TTC549 (cell line): Measurements from ENCODE around the gene FAM217B.
A peak's percentile ranks its signal among the peaks of the same experiment; 100 is the strongest.
"Not testable (repeated sequence)": the region's sequence is repeated elsewhere in the genome, so short reads cannot be mapped to it uniquely, and the experiment has no call there.

Experiments
- FAIRE-seq: peaks from 2 replicates; lab custom pipeline; 2012; peaks lifted over from hg19 to GRCh38; lab: Jason Lieb, UNC

FAM217B gene

DNA sequence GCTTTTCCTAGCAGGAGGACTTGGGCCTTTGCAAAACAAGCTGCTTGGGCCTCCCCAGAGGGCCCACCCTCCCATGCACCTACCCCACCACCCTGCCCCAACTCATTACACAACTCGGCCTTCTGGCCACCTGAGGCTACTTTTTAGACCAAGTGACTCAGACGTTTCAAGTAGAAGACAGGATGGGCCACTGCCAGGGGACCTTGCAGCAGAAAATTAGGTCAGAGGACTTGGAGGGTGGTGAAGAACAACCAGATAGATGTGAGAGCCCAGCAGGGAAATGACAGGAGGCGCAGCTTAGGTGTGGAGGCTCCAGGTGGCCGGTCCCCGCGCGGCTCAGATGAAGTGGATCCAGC, 1.5 kb upstream of the FAM217B start:
- no peak for FAIRE-seq

DNA sequence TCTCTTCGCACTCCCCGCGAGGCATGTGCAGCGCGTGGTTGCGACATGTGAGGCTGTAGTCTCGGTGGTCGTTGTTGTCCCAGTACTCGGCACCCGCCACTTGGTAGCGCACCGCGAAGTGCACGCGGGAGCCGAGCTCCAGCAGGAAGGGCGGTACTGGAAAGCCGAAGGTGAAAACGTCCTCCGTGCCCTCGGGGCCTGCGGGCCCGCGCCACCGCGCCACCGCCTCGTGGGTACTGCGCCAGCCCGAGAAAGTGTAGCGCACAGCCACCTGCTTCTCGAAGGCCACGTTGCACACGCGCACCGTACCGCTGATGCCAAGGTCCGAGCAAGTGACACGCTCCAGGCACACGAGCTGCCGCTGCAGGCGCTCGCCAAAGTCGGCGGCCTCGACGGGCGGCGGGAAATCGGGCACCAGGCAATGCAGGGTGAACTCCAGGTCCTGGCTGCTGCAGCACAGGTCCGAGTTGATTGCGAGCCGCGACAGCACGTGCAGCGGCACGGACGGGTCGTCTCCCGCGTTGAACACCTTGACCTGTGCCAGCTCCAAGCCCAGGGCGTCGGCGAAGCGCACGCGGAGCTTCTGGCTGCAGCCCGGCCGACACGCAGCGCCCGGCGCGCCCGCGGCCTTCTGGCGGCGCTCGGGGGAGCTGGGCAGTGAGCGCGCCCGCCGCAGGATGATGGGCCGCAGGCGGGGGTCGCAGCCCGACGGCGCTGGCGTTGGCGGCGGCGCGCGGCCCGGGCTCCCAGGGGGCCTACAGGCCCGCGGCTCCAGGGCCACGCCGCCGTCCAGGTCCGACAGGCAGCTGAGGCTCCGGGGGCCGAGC, 924 bp upstream of the FAM217B start:
- FAIRE-seq = no peak

GRCh38 chr20:59939879-59940128, 385 bp upstream of the FAM217B start:
- no peak for FAIRE-seq

DNA sequence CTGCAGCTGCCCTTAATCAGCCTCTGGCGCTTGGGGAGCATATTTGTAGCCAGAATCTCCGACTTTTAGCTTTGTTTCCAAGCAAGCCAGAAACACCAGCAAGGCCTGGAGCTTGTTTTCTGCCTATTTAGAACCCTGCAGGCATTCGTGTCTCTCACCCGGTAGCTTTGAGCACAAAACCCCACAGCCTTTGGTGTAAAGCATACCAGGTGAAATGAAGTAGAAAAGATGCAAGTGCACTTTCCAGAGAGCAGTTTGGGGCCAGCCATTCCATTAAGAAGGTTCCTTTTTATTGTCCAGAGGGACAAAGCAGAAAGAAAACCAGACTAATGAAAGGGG, 736 bp downstream of the FAM217B start:
- no peak for FAIRE-seq

DNA sequence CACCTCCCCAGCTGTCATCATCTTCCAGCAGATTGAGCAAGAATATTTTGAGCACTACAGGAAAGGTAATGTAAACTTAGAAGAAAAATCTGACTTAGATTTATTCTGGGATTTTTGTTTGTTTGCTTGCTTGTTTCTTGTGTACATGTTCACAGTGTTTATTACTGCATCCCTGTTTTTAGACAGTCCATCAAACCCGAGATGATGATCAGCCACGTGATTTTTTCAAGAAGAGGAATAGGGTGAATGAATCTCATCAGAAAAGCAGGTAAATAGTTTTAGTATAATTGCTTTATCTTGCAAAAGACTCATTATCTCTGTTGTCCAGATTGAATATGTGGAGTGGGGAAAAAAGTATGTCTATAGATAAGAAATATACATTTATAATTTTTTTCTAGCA, 2.1 kb downstream of the FAM217B start:
- FAIRE-seq = no peak

GRCh38 chr20:59944726-59945125, 4.5 kb downstream of the FAM217B start:
- no peak for FAIRE-seq

DNA sequence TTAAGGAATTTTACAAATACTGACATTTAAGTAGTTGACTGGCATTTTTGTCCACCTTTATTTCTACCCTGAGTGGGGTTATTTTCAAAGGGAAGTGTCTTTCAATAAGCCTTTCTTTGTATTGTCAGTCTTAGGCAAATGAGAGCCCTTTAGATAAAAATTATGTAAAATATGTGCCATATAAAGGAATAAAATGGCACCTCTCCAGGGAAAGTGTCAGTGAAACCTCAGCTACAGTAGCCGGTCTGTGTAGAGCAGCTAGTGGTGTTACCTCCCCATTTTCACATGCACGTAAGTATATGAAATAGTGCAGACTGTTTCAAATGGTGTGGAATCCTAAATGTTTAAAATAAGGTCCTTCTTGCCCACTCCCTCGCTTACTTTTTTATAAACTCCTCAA, 5.0 kb downstream of the FAM217B start:
- FAIRE-seq = no peak

DNA sequence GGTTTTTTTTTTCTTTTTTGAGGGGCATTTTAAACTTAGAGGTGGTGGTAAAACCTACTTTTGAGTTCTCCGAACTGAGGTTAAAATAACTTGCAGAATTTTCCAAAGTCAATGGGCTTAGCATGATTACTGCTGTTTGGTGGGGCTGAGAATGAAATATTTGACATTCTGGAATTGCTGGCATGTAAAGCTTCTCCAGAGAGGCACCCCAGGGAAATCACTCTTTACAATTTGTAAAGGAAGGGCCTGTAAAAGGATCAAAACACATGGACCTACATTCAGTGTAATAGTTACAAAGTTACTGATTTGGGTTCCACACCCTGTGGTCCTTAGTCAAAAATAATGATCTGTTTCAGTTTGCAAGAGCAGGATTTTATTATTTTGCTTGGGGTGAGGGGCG, 5.5 kb downstream of the FAM217B start:
- FAIRE-seq = no peak

DNA sequence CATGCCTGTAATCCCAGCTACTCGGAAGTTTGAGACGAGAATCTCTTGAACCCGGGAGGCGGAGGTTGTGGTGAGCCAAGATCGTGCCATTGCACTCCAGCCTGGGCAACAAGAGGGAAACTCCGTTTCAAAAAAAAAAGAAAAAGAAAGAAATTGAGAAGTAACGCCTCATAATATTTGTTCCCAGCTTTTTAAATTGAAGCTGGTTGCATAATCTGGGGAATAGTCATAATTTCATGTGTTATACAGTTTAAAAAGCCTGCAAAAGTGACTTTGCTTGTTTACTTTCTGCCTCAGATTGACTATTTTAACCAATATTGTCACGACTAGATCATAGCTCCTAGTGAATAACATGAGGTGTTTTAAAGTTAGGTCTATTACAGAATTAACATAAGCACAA, 7.2 kb downstream of the FAM217B start:
- FAIRE-seq = no peak

GRCh38 chr20:59948212-59948611, 8.0 kb downstream of the FAM217B start:
- FAIRE-seq = no peak

DNA sequence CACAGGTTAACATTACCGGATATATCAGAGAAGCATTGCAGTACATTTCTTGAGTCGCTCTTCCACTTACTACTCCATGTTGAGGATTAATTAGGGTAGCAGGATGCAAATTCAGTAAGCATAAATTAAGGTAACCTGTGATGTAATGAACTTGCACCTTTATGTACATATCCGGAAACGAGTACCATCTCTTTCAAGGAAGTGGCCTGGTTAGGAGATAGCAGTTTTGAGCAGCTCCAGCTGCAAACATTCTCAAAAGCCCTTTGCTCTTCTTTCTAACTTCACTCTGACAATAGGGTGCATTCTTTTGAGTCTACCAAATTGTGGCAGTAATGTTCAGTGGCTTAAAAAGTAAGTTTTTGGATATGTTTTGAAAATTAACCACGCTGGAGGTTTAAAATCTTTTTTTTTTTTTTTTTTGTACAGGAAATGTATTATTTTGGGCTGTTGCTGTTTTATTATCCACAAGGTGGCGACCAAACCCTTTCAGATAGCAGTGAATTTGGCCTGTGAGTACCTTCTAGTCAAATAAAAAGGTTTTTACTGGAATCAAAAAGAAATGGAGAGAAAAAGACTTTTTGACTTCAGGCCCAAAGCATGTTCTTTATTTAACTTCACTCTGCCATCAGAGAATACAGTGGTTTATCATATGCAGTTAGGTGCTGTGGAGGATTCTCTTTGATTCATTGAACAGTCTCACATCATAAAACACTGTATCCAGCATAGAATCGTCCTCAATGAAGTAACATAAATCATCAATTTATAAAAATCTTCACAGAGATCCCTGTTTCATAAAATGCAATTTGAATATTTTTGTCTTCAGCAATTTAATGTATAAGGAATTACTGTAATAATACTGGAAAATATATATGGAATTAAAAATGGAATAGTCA, 8.9 kb downstream of the FAM217B start:
- FAIRE-seq = peak; percentile 49

DNA sequence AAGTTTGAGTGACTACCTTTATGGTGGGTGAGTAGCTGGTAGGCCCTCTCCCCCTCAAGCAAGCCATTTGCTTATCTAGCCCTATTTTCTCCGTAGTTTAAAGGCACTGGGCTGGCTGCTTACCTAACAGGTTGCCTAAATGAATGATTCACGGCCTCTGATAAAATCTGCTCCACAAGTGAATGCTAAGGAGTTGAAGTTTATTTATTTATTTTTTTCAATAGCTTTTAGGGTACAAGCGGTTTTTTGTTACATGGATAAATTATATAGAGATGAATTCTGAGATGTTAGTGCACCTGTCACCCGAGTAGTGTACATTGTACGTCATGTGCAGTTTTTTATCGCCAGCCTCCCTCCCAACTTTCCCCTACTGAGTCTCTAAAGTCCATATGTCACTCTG, 9.7 kb downstream of the FAM217B start:
- FAIRE-seq = no peak

GRCh38 chr20:59954718-59955117, 14.5 kb downstream of the FAM217B start:
- FAIRE-seq = no peak

DNA sequence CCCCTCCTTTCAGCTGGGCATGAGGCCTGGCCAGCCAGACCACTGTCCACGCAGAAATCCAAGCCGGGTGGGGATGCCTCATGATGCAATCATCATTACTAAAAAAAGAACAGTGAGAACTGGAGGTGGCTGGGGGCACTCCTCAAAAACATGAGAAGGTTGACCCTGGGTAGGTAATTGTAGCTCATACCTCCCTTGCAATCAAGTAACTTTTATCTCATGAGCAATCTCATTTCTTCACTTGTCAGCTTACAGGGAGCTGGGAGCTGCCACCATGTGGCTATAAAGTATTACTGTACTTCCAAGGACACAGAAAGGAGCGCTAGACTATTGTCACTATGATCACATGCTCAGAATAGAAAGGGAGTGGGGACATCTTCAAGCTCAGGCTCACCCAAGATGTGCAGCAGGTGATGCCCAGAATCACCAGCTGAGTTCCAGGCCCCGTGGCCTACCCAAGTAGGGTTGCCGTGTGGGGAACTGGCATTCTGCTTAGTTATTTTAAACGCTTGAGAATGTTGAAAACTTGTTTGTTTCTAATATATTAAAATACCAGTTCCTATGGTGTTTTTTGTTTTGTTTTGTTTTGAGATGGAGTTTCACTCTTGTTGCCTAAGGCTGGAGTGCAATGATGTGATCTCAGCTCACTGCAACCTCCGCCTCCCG, 15.1 kb downstream of the FAM217B start:
- no peak for FAIRE-seq

DNA sequence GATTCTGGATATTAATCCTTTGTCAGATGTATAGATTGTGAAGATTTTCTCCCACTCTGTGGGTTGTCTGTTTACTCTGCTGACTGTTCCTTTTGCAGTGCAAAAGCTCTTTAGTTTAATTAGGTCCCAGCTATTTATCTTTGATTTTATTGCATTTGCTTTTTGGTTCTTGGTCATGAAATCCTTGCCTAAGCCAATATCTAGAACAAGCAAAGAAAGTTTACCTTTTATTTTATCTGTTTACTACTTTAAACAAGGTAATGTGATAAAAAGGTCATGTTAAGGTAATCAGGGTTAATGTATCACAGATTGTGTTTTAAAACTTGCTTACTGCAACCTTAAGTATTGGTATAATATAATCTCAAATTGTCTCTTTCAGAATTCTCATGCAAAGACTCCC, 17.4 kb downstream of the FAM217B start:
- FAIRE-seq = not testable (repeated sequence)

DNA sequence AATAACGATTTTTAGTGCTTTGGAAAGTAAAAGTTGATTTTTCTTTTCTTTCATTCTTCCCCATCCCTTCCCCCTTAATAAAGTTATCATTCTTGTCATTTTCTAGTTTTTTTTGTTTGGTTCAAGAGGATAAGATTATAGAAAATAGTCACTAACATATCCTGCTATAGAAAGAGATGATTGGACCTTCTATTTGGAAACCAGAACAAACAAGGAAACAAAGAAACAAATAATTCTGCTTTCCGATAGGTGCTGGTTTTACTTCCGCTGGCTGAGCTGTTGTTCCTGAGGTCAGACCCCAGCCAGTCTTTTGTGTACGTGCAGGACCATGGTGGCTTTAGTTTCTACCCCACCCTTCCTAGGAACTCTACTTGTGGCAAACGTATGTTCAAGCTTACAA, 17.9 kb downstream of the FAM217B start, which contains the start of gene CDH26:
TSS of gene CDH26 (plus strand) at position 301 of the 400 bp plus-strand sequence. CDS start 304 bp downstream, outside the sequence.
- FAIRE-seq = no peak

DNA sequence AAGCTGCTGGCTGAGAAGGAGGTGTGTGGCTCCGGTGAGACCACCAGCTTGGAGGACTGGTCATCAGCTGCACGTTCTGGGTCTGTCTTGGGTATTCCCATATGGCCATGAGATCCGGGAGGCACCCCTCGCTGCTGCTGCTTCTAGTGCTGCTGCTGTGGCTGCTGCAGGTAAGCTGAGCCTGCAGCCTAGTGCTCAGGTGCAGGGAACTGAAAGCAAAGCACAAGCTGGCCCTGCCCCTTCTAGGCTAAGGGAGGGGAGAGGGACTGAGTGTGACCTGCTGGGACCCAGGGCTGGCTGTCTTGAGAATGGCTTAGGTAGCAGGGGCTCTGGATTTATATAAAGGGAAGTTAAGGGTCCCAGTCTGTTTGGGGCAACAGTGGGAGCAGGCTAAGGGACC, 18.4 kb downstream of the FAM217B start:
- FAIRE-seq = no peak

- no peak for FAIRE-seq
Measured at GRCh38 chr20:59961423-59961822, 21.2 kb downstream of the FAM217B start.

GRCh38 chr20:59962155-59962554, 22.0 kb downstream of the FAM217B start:
- no peak for FAIRE-seq

DNA sequence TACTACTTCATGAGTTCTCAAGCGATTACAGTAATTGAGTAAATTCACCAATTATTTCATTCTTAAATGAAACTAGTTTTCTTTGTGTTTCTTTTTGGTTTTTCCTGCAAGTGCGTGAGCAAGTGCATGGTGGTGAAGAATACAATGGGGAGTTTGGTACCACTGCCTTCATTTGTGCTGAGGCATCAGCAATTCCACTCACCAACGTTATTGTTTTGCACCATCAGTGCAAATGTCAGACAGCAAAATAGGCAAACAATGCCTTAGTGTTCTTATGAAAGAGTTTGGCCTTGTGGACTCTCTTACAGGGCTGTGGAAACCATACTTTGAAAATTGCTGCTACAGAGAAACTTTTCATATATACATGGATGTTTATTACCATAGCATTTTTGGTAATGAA, 26.2 kb downstream of the FAM217B start:
- no peak for FAIRE-seq

GRCh38 chr20:59971428-59971827, 31.2 kb downstream of the FAM217B start:
- FAIRE-seq = no peak

DNA sequence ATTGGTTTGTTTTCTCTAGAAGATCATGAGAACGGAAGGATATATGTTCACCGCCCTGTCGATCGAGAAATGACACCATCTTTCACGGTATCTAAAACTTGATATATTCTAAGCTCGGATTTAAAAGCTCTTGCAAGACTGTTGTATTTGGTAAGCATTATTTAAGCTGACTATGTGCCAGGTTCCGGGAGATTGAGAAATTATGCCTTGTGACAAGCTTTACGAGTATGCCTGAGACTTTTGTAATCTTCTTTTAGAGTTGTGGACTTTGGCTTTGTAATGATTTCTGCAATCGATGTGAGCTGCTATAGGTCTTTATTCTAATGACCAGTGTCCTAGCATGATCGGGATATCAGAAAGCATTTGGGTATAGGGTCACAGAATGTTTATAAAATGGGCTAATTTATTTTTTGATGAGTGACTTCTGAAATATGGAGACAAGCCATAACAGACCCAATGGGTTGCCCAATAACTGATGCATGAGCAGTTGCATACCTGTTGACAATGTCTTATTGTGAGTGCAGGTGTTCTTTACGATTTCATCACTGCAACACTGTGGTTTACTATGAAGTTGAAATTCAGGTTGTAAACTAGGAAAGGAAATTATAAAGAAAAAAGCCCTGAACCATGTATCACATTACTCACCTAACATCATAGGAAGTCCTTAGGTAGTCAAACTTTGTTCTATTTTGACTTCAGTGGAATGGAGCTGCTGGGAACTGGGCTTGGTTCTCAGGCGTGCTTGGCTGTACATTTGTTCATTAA, 32.0 kb downstream of the FAM217B start:
- FAIRE-seq = no peak
